IPS-NIHi11 (cell line): Measurements from ENCODE around the gene FBXO45.
"Not testable (repeated sequence)": the region's sequence is repeated elsewhere in the genome, so short reads cannot be mapped to it uniquely, and the experiment has no call there.

Experiments
- DNase-seq: peaks from one replicate; pipeline ENCODE4 v3.0.0; 2012; ENCODE audit warnings: mixed read lengths, low spot score

Gene FBXO45

GRCh38 chr3:196619223-196619622 lies 50.8 kb downstream of the FBXO45 start:
- no peak for DNase-seq

GRCh38 chr3:196619627-196620026 lies 51.2 kb downstream of the FBXO45 start:
- DNase-seq: not testable (repeated sequence)

DNA sequence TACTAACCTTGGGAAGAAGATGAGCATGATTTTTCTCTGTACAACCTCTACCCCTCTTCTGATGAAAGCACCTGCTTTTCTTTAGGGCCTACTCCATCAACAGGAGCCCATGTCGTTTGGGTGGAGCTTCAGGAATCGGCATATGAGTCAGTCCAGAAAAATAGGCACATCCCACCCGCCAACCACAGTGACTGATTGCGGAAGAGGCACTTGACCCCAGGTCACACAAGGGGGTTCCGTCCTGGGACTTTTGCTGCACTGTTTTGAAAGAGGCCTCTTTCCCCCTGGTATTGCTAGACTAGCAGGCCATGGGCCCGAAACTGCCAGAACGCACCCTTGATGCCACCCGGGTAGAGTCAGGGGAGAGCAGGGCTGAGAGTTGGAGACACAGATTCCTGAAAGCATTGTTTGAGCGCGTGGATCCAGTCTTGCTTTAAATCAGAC lies 51.7 kb downstream of the FBXO45 start:
- no peak for DNase-seq

DNA sequence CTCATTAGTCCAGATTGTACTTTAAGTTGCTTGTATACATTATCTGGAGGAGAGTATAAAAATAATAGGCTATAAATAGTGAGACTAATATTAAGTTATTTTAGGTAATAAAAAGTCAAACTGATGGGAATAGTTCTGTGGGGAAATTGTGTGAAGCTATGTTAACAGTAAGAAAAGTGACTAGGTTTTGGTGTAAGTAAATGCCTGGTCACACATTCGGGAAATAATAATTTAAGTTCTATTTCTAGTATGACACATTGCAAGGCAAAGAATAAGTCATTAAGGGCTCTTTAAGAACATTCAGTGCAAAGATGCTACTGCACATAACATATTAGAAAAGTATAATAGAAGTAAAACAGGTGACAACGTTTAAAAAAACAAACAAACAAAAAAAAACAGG lies 52.2 kb downstream of the FBXO45 start:
- DNase-seq: no peak

DNA sequence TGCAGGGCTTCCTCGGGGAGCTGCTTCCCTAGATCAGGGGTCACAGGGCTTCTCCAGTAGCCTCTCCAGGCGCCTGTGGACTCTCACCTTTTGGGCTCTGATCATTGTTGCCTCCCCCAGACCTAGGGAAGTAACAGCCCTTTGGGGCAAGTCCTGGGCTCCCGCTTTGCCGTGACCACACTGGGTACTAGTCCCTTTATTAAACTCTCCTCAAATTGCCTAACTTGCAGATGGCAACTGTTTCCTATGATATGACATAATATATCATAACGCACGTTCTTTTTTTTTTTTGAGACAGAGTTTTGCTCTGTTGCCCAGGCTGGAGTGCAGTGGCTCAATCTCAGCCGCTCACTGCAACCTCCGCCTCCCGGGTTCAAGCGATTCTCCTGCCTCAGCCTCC lies 53.2 kb downstream of the FBXO45 start:
- no peak for DNase-seq

- no peak for DNase-seq
Observed at GRCh38 chr3:196624067-196624790, 55.8 kb downstream of the FBXO45 start.

DNA sequence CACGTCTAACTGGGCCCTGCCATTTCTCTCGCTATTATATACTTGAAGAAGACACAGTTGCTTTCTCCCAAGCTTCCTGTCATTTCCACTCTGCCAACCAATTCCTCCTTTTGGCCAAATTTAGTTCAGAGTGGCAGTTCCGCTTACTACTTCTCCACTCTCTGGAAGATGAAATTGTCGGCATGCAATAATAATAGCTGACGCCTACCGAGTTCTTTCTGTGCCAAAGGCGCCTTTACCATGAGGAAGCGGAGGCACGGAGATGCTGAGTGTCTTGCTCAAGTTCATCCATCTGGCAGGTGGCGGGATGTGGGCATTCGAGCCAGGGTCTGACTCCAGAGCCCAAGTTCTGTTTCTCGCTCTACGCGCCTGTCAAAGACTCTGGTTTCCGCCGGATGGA lies 56.4 kb downstream of the FBXO45 start:
- DNase-seq: no peak

DNA sequence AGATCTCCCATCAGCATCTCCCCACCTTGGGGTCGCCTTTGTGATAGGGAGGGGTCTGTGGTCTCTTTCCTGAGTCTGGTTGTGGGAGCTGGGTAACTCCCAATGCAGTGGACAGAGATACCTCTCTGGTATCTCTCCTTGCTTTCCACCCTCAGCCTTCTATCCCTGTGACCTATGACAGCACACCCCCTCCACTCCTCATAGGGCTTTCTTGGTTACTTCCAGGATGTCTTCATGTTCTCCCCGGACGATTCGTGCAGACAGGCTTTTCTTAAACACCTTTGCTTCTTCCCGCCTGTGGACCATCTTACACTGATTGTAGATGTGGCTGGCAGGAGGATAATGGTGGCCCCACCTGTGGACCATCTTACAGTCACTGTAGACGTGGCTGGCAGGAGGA lies 56.9 kb downstream of the FBXO45 start:
- no peak for DNase-seq

GRCh38 chr3:196627918-196628231 lies 59.4 kb downstream of the FBXO45 start:
- DNase-seq: no peak

- no peak for DNase-seq
Observed at GRCh38 chr3:196629228-196629627, 60.8 kb downstream of the FBXO45 start.

GRCh38 chr3:196631682-196632045 lies 63.2 kb downstream of the FBXO45 start:
- DNase-seq: no peak

DNA sequence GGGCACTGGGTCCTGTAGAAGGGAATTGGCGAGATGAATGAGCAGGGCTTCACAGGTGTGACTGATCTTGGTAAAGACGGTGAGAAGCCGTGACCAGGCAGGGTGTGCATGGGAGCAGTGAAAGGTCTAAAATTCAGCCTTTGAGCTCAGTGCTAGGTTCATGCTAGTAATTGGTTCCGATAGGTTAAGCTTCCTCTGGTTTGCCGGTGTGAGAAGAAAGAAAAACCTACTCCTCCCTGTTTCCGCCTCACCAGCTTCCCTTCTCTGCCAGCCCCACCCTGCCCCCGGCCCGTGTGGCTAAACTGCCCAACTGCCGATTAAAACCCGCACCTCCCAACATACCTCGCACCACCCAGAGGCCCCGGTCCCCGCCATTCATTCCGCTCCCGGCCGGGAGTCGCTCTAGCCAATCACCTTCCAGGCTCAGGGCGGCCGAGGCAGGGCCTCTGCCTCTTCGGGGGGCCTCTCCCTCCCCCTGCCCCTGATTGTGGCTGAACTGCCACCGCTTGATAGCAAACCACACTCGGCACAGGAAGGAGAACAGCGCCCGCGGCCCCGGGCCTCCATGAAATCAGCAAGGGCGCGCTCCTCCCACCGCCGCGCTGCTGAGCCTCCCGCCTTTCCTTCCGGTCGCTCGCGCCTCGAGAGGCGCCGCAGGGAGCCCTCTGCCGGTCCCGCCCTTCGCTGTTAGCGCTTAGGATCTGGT lies 63.7 kb downstream of the FBXO45 start:
- peak; percentile 91 for DNase-seq

- no peak for DNase-seq
Observed at GRCh38 chr3:196633555-196634151, 65.2 kb downstream of the FBXO45 start.

- DNase-seq: no peak
Observed at GRCh38 chr3:196634224-196634623, 65.8 kb downstream of the FBXO45 start.

- DNase-seq: no peak
Observed at GRCh38 chr3:196634829-196635228, 66.4 kb downstream of the FBXO45 start.

DNA sequence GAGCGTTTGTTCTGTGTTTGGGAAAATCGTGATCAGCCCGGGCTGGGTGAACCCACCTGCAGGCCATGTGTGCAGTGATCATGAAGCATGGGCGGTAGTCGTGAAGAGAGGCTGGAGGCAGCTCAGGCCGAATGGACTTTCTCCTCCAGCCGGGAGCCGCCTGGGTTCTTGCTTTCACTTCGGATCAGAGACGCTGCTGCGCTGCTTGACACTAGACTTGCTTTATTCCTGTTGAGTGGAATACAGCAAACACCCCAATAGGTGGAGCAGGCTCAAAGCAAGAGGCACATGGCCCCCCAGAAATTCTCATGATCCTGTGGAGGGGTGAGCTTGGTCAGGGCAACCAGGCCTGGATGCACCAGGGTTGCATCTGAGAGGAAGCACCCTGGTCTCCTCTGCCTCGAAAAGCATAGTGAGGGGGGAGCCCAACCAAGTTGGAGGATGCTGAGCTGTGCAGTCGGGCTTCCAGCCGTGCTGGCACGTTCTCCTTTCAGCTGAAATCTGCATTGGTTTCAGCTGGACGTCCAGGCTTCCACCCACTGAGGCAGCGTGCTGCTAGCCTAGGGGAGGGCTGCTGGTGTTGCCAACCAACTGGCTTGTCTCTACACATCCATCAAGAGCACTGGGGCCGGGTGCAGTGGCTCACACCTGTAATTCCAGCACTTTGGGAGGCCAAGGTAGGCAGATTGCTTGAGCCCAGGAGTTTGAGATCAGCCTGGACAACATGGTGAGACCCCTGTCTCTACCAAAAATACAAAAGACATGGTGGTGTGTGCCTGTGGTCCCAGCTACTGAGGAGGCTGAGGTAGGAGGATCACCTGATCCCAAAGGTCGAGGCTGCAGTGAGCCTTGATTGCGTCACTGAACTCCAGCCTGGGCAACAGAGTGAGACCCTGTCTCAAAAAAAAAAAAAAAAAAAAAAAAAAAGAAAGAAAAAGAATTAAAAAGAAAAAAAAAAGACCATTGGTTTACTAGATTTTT lies 68.2 kb downstream of the FBXO45 start:
- no peak for DNase-seq

DNA sequence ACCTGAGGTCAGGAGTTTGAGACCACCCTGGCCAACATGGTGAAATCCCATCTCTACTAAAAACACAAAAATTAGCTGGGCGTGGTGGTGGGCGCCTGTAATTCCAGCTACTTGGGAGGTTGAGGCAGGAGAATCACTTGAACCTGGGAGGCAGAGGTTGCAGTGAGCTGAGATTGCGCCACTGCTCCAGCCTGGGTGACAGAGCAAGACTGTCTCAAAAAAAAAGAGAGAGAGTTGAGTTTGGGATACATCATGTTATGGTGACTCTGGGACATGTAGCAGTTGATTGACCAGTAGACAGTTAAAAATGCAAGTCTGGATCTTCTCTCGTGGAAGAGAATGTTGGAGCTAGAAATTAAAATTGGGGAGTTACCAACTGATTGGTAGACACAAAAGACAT lies 69.5 kb downstream of the FBXO45 start:
- DNase-seq: not testable (repeated sequence)
